ENCODE results near the gene TOGARAM1.

Gene TOGARAM1

GRCh38 chr14:45038865-45039264 lies 76.9 kb downstream of the TOGARAM1 start:
- H3K27ac ChIP-seq = no peak overlapping the region
- no peak overlapping the region for H2AFZ ChIP-seq (ENCODE audit: low read depth)
- H3K79me2 ChIP-seq (ENCODE audit: insufficient read depth, low read depth) = no peaks in the 10 kb centered on the region
- H3K9ac ChIP-seq = no peak overlapping the region
- no peak for TF ChIP-seq CTCF (conservative IDR thresholded peaks at IDR 0.05; ENCODE audit: low read depth, low read length)
- H3K4me3 ChIP-seq (IDR thresholded peaks at IDR 0.05; ENCODE audit: insufficient read depth, low read depth, low read length) = no peak overlapping the region
- no peaks in the 10 kb centered on the region for H3K4me1 ChIP-seq (ENCODE audit: low read depth, poor library complexity, severe bottlenecking)
- no peaks in the 10 kb centered on the region for H3K27me3 ChIP-seq (ENCODE audit: insufficient read depth, low read depth)
- no peak overlapping the region for H3K4me2 ChIP-seq
- H4K20me1 ChIP-seq (ENCODE audit: insufficient read depth) = no peaks in the 10 kb centered on the region
- no peaks in the 10 kb centered on the region for H3K36me3 ChIP-seq (ENCODE audit: insufficient read depth)

DNA sequence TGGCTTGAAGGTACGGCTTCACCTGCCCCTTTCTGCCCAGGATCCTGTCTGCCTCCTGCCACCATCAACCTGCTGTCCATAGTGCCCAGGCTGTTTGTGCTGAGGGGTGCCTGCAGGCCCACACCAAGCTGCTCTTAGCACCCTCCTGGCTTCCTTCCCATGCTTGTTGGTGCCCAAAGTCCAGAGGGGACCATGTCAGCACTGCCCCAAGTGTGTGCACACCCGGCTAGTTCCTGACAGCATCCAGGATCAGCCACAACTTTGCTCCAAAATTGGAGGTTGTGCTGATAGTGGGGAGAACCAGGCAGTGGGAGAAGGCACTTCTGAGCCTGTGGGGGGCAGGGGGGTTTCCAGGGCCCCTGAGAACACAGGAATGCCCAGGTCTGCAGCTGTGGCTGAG lies 77.4 kb downstream of the TOGARAM1 start:
- Histone ChIP-seq H3K4me1 (ENCODE audit: low read depth, poor library complexity, severe bottlenecking) (no peaks in the 10 kb centered on the region), H3K27ac (no peak overlapping the region), H4K20me1 (ENCODE audit: insufficient read depth) (no peaks in the 10 kb centered on the region), H3K79me2 (ENCODE audit: insufficient read depth, low read depth) (no peaks in the 10 kb centered on the region), H3K36me3 (ENCODE audit: insufficient read depth) (no peaks in the 10 kb centered on the region), H3K4me3 (IDR thresholded peaks at IDR 0.05; ENCODE audit: insufficient read depth, low read depth, low read length) (no peak overlapping the region), H3K27me3 (ENCODE audit: insufficient read depth, low read depth) (no peaks in the 10 kb centered on the region), H3K4me2 (no peak overlapping the region), H3K9ac (no peak overlapping the region), H2AFZ (ENCODE audit: low read depth) (no peak overlapping the region)
- TF ChIP-seq CTCF (conservative IDR thresholded peaks at IDR 0.05; ENCODE audit: low read depth, low read length) = no peak

DNA sequence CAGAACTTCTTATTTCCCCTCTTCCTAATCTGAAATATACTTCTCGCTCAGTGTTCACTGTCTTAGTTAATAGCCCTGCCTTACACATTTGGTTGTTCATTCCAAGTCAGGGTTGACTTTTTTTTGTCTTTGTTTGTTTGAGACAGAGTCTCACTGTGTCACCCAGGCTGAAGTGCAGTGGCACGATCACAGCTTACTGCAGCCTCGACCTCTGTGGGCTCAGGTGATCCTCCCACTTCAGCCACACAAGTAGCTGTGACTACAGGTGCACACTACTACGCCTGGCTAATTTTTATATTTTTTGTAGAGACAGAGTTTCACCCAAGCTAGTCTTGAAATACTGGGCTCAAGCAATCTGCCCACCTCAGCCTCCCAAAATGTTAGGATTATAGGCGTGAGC lies 79.7 kb downstream of the TOGARAM1 start:
- H3K27ac ChIP-seq = no peak overlapping the region
- H3K27me3 ChIP-seq (ENCODE audit: insufficient read depth, low read depth) = no peaks in the 10 kb centered on the region
- H3K4me3 ChIP-seq (IDR thresholded peaks at IDR 0.05; ENCODE audit: insufficient read depth, low read depth, low read length) = no peak overlapping the region
- H4K20me1 ChIP-seq (ENCODE audit: insufficient read depth) = no peaks in the 10 kb centered on the region
- H2AFZ ChIP-seq (ENCODE audit: low read depth) = no peak overlapping the region
- no peaks in the 10 kb centered on the region for H3K79me2 ChIP-seq (ENCODE audit: insufficient read depth, low read depth)
- no peaks in the 10 kb centered on the region for H3K36me3 ChIP-seq (ENCODE audit: insufficient read depth)
- TF ChIP-seq CTCF (conservative IDR thresholded peaks at IDR 0.05; ENCODE audit: low read depth, low read length) = no peak
- no peak overlapping the region for H3K9ac ChIP-seq
- no peak overlapping the region for H3K4me2 ChIP-seq
- no peaks in the 10 kb centered on the region for H3K4me1 ChIP-seq (ENCODE audit: low read depth, poor library complexity, severe bottlenecking)

DNA sequence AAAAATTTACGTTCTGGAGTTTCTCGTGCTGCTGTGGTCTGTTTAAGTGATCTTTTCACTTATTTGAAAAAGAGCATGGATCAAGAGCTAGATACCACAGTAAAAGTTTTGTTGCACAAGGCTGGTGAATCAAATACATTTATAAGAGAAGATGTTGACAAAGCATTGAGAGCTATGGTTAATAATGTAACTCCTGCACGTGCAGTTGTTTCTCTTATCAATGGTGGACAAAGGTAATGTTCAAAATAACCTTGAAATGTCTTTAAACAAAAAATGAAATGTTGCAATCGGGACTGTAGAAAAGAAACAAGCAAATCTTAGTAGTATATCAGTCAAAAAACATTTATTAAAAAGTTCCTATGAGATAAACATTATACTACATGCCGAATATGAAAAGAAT lies 82.6 kb downstream of the TOGARAM1 start:
- Histone ChIP-seq H3K9ac (no peak overlapping the region), H4K20me1 (ENCODE audit: insufficient read depth) (no peaks in the 10 kb centered on the region), H3K27ac (no peak overlapping the region), H3K4me1 (ENCODE audit: low read depth, poor library complexity, severe bottlenecking) (no peaks in the 10 kb centered on the region), H3K4me2 (no peak overlapping the region), H3K27me3 (ENCODE audit: insufficient read depth, low read depth) (no peaks in the 10 kb centered on the region), H3K79me2 (ENCODE audit: insufficient read depth, low read depth) (no peaks in the 10 kb centered on the region), H2AFZ (ENCODE audit: low read depth) (no peak overlapping the region), H3K4me3 (IDR thresholded peaks at IDR 0.05; ENCODE audit: insufficient read depth, low read depth, low read length) (no peak overlapping the region), H3K36me3 (ENCODE audit: insufficient read depth) (no peaks in the 10 kb centered on the region)
- TF ChIP-seq CTCF (conservative IDR thresholded peaks at IDR 0.05; ENCODE audit: low read depth, low read length) = no peak

DNA sequence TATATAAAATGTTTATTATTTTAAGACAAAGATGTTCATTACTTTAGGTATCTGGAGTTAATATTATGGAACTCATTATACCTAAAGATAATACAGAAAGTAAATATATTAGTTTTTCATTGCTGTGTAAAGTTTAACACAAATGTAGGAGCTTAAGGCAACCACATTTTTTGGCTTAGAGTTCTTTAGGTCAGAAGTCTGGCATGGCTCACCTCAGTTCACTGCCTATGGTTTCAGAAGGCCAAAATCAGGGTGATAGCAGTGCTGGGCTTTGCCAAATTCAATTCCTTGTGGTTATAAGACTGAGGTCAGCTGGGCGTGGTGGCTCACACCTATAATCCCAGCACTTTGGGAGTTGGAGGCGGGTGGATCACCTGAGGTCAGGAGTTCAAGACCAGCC lies 86.4 kb downstream of the TOGARAM1 start:
- no peaks in the 10 kb centered on the region for H3K27me3 ChIP-seq (ENCODE audit: insufficient read depth, low read depth)
- H3K4me2 ChIP-seq = no peak overlapping the region
- H3K27ac ChIP-seq = no peak overlapping the region
- no peak overlapping the region for H3K9ac ChIP-seq
- H4K20me1 ChIP-seq (ENCODE audit: insufficient read depth) = no peaks in the 10 kb centered on the region
- H3K36me3 ChIP-seq (ENCODE audit: insufficient read depth) = no peaks in the 10 kb centered on the region
- TF ChIP-seq CTCF (conservative IDR thresholded peaks at IDR 0.05; ENCODE audit: low read depth, low read length) = no peak
- no peaks in the 10 kb centered on the region for H3K4me1 ChIP-seq (ENCODE audit: low read depth, poor library complexity, severe bottlenecking)
- H3K79me2 ChIP-seq (ENCODE audit: insufficient read depth, low read depth) = no peaks in the 10 kb centered on the region
- no peak overlapping the region for H3K4me3 ChIP-seq (IDR thresholded peaks at IDR 0.05; ENCODE audit: insufficient read depth, low read depth, low read length)
- no peak overlapping the region for H2AFZ ChIP-seq (ENCODE audit: low read depth)
